HepG2 (cell line): ENCODE data around the gene OTUB2. TPM values are rescaled to one million over a fixed set of nuclear protein-coding genes. Genes with fewer than 3 reads are reported as not detected.

Source experiments
- SAFB2 ChIP-seq: sonication (generic); formaldehyde crosslinking; IDR thresholded peaks from 2 replicates; pipeline ENCODE4 v1.5.1; 2020; ENCODE audit warnings: missing genetic modification reagents, low read depth, mild to moderate bottlenecking, borderline replicate concordance
- TMF1 ChIP-seq: sonication (generic); formaldehyde crosslinking; IDR thresholded peaks from 2 replicates; pipeline ENCODE4 v1.8.1; 2022; ENCODE audit warnings: low read depth, missing genetic modification reagents
- ZC3H13 ChIP-seq: sonication (generic); formaldehyde crosslinking; IDR thresholded peaks from 2 replicates; pipeline ENCODE4 v1.8.1; 2023; ENCODE audit warnings: mild to moderate bottlenecking, missing genetic modification reagents, moderate library complexity
- ZNF143 ChIP-seq: sonication (generic); formaldehyde crosslinking; IDR thresholded peaks from 2 replicates; pipeline ENCODE4 v1.4.0; 2020; ENCODE audit warnings: missing genetic modification reagents
- ZNF253 ChIP-seq: sonication (generic); formaldehyde crosslinking; IDR thresholded peaks from 2 replicates; pipeline ENCODE4 v1.8.0; 2022; ENCODE audit warnings: mild to moderate bottlenecking, missing genetic modification reagents, borderline replicate concordance
- ZNF850 ChIP-seq: sonication (generic); formaldehyde crosslinking; conservative IDR thresholded peaks from 2 replicates; pipeline ENCODE4 v1.9.0; 2021; ENCODE audit warnings: mild to moderate bottlenecking, missing genetic modification reagents
- polyA plus RNA-seq, 8 experiments: library from polyadenylated mRNA; depleted of rRNA in 3 of 8; stranded (reverse) in 7 of 8; unstranded in 1 of 8; fragments of >200 nt; fragmentation: Illumina TruSeq in 4 of 8; extraction: Trizol in 4 of 8; gene quantifications; 2 replicates each; pipeline versions ENCODE4 v1.2.1 to v1.2.3, GENCODE V29; 2011 to 2016; ENCODE audit warnings: low read depth in 4 of 8, missing spikeins in 1 of 8, mixed read lengths in 1 of 8; ENCODE audit not compliant: insufficient read depth in 1 of 8
- total RNA-seq, 5 experiments: library from RNA; depleted of rRNA; stranded (reverse); fragments of >200 nt; fragmentation: Illumina TruSeq; extraction: Trizol; gene quantifications; 2 replicates each; pipeline ENCODE4 v1.2.3, GENCODE V29; 2016; ENCODE audit warnings: low read depth in 1 of 5
- TF ChIP-seq, protein P1 (sequence below): sonication (generic); formaldehyde crosslinking; IDR thresholded peaks from 2 replicates; pipeline ENCODE4 v1.5.1; 2020; ENCODE audit warnings: mild to moderate bottlenecking, missing genetic modification reagents
- TF ChIP-seq, protein P2 (sequence below): sonication (generic); formaldehyde crosslinking; IDR thresholded peaks from 2 replicates; pipeline ENCODE4 v1.4.0; 2020; ENCODE audit warnings: missing genetic modification reagents

OTUB2 gene
- total and polyA plus RNA-seq, 2 of the 13 experiments (the other 11 are each of a cell fraction or from before 2014, with no cell fraction given): 2.2 to 2.4 TPM

DNA sequence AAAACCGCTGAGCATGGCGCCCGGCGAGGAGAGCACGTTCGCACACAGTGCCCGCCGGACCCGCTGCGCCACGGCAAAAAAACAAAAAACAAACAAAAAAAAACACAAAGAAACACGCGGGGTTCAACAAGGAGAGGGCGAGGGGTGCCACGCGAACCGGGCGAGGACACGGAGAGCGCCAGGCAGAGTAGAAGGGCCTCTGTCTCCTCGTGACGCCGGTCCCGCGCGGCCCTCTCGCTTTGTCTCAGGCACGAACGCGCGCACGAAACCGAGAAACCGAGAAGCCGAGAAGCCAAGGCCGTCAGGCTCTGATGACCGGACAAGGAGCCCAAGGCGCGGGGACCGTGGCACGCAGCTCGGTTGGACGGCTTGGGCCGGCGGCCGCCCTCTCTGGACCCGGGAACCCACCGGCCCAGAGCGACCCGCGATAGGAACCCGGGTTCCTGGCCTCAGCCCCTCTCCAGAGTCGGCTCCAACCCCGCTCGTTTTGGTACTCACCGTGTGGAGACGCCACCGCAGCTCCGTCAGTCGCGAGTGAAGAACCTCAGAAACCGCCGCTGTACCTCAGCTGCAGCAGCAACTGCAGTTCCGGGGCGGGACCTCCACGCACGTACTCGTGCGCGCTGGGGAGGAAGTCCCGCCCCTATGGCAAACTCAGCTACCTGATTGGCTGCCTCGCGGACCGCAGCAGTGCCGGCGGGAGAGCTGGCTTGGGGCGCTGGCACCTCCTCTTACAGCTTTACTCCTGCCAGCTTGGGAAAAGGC lies 54.7 kb downstream of the OTUB2 start, which contains the start of the genes DDX24 and IFI27L1 (continued):
- TF ChIP-seq, protein P1, sequence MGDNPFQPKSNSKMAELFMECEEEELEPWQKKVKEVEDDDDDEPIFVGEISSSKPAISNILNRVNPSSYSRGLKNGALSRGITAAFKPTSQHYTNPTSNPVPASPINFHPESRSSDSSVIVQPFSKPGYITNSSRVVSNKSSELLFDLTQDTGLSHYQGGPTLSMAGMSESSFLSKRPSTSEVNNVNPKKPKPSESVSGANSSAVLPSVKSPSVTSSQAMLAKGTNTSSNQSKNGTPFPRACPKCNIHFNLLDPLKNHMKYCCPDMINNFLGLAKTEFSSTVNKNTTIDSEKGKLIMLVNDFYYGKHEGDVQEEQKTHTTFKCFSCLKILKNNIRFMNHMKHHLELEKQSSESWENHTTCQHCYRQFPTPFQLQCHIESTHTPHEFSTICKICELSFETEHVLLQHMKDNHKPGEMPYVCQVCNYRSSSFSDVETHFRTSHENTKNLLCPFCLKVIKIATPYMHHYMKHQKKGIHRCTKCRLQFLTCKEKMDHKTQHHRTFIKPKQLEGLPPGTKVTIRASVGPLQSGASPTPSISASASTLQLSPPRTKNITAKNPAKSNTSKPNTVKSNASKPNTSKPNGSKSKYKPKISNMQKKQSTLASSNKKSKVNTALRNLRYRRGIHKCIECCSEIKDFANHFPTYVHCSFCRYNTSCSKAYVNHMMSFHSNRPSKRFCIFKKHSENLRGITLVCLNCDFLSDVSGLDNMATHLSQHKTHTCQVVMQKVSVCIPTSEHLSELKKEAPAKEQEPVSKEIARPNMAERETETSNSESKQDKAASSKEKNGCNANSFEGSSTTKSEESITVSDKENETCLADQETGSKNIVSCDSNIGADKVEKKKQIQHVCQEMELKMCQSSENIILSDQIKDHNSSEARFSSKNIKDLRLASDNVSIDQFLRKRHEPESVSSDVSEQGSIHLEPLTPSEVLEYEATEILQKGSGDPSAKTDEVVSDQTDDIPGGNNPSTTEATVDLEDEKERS: peak; percentile 55; the same call in 1 of the 2 replicates
- TF ChIP-seq ZNF850 (CRISPR knock-in tag) (0 out of 2 replicates have a peak, but pooled peaks have one; percentile 33), SAFB2 (CRISPR knock-in tag) (peak; percentile 81; the same call in 1 of the 2 replicates), TMF1 (CRISPR knock-in tag) (0 out of 2 replicates have a peak, but pooled peaks have one; percentile 62), ZC3H13 (CRISPR knock-in tag) (0 out of 2 replicates have a peak, but pooled peaks have one; percentile 46), ZNF253 (CRISPR knock-in tag) (0 out of 2 replicates have a peak, but pooled peaks have one; percentile 54), ZNF143 (no peak)
- TF ChIP-seq, protein P2, sequence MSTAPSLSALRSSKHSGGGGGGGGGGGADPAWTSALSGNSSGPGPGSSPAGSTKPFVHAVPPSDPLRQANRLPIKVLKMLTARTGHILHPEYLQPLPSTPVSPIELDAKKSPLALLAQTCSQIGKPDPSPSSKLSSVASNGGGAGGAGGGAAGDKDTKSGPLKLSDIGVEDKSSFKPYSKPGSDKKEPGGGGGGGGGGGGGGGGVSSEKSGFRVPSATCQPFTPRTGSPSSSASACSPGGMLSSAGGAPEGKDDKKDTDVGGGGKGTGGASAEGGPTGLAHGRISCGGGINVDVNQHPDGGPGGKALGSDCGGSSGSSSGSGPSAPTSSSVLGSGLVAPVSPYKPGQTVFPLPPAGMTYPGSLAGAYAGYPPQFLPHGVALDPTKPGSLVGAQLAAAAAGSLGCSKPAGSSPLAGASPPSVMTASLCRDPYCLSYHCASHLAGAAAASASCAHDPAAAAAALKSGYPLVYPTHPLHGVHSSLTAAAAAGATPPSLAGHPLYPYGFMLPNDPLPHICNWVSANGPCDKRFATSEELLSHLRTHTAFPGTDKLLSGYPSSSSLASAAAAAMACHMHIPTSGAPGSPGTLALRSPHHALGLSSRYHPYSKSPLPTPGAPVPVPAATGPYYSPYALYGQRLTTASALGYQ (CRISPR knock-in tag): no peak; the same call in 1 of the 2 replicates
- TF ChIP-seq, all 625 proteins: peak for 186
